NCI-H345 treated with DMSO at 0.1 percent for 48 hours (cell line): ENCODE measurements around the gene CAND2.
"Not testable (repeated sequence)": the region's sequence is repeated elsewhere in the genome, so short reads cannot be mapped to it uniquely, and the experiment has no call there.

Source experiments
- DNase-seq: peaks from one replicate; lab custom pipeline; 2025; ENCODE audit not compliant: unreplicated experiment; lab: John Stamatoyannopoulos, UW

Gene CAND2

DNA sequence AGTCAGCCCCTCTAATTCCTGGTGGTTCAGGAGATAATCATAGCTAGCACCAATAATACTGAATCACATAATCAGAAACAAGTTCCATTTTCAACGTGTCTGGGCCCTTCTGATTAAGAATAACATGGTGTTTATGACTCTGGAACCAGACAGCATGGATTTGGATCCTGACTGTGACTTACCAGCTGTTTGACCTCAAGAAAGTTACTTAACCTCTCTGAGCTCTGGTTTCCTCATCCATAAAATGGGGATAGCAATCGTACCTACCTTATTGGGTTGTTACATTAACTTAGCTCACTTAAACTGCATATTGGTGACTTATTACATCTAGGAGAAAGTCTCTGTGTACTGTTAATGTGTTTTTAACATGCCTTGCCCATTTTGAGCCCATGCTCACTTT, 26.7 kb upstream of the CAND2 start:
- DNase-seq, result no peak

DNA sequence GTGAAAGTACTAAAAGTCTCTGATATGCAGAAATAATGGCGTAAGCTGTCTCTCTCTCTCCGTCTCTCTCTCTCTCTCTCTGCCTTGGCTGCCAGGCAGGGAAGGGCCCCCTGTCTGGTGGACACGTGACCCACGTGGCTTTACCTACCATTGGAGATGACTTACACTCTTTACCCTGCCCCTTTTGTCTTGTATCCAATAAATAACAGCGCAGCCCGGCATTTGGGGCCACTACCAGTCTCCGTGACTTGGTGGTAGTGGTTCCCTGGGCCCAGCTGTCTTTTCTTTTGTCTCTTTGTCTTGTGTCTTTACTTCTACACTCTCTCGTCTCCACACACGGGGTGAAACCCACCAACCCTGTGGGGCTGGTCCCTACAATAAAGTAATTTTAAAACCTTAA, 25.2 kb upstream of the CAND2 start:
- no peak for DNase-seq

DNA sequence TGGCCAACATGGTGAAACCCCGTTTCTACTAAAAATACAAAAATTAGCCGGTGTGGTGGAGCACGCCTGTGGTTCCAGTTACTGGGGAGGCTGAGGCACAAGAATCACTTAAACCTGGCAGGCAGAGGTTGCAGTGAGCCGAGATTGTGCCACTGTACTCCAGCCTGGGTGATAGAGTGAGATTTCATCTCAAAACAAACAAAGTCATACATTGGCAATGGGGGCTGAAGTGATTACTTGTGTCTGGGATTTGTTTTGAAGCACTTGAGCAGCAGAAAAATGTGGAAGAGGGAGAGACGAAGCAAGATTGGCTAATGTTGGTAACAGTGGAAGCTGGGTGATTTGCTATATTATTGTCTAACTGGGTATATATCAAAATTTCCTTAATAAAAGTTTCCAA, 24.0 kb upstream of the CAND2 start:
- DNase-seq, result no peak

GRCh38 chr3:12773030-12773709, 23.3 kb upstream of the CAND2 start:
- DNase-seq, result no peak

- no peak for DNase-seq
These were observed 22.8 kb upstream of the CAND2 start for GRCh38 chr3:12773710-12774086.

GRCh38 chr3:12774619-12775018, 21.9 kb upstream of the CAND2 start:
- no peak for DNase-seq

DNA sequence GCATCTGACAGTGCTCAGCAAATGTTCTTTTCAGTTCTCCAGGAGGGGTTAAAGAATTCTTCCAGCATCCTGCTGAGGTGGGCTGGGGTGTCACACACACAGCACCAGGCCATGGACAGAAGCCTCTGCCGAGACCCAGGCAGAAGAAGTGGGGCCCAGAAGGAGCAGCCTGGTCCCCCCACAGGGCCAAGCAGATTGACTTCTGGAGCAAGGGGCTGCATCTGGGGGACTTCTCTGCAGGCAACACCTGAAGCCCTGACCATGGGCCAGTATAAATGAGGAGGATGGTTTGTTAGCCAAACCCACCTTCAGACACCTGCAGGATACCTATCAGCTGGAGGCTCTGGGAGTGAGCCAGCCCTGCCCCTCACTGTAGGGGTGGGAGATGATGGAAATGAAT, 21.3 kb upstream of the CAND2 start:
- no peak for DNase-seq

DNA sequence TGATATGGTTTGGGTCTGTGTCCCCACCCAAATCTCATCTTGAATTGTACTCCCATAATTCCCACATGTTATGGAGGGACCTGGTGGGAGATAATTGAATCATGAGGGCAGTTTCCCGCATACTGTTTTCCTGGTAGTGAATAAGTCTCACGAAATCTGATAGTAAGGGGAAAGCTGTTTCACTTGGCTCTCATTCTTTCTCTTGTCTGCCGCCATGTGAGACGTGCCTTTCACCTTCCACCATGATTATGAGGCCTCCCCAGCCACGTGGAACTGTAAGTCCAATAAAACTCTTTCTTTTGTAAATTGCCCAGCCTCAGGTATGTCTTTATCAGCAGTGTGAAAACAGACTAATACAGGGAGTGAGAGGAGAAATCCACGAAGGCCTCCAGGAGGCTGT, 20.5 kb upstream of the CAND2 start:
- not testable (repeated sequence) for DNase-seq

DNA sequence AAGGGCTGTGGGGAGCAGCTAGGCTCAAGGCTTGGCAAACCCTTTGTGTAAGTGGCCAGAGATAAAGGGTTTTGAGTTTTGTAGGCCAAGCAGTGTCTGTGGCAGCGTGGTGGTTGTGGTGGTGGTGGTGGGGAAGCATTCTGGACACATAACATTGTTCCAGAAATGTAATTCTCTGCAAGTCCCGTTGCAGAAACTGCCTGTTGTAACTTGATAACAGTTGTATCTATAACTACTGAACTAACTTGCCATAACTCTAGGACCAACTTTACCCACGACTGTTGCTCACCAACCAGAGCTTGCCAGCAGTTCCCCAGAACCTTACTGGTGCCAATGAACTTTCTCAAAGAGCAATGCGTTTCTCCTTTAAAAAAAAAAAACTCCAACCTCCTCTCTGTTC, 19.3 kb upstream of the CAND2 start:
- no peak for DNase-seq

DNA sequence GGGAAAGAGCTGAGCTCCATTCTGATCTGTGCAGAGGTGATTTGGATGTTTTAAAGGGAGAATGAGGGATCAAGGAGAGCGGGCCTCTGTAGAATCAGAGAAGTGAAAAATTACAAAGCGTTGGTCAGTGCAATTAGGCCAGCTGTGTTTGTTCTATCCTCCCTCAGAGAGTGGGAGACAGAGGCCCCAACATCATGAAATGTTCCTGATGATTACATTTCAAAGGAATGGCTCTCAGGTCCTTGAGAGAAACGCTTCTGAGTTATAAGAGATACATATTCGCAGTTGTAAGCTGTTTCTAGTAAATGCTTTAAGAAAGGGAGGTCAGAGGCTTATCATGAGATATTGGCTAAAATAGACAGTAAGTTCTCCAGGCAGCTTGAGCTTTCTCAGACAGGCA, 15.7 kb upstream of the CAND2 start:
- DNase-seq, result no peak

GRCh38 chr3:12782172-12782815, 14.2 kb upstream of the CAND2 start:
- no peak for DNase-seq

DNA sequence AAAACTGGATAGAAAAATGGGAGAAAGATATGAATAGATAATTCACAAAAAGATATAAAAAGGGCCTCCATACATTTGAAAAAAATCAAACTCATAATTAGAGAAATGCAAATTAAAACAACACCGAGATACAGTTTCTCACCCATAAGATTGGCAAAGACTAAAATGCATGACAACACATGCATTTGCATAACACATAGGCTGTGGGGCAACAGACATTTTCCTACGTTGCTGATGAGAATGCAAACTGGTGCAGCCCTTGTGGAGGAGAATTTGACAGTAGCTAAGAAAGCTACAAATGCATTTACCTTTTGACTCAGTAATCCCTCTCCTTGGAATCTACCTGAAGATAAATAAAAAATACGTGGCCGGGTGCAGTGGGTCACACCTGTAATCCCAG, 11.4 kb upstream of the CAND2 start:
- no peak for DNase-seq

DNA sequence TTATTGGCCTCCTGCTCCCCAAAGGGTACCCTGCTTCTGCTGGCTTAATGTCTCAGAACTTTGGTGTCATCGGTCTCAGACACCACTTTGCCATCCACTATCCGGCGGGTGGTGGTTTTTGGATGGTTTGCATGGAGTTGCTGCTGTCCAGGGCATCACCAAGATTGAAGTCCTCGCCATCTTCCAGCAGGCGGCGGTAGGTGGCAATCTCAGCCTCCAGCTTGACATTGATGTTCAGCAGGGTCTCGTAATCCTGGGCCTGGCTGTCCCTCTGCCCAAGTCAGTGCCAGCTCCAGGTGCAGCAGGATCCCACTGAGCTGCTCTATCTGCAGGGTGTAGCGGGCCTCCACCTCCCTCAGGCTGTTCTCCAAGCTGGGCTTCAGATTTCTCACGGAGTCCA, 9.1 kb upstream of the CAND2 start:
- DNase-seq, result not testable (repeated sequence)

DNA sequence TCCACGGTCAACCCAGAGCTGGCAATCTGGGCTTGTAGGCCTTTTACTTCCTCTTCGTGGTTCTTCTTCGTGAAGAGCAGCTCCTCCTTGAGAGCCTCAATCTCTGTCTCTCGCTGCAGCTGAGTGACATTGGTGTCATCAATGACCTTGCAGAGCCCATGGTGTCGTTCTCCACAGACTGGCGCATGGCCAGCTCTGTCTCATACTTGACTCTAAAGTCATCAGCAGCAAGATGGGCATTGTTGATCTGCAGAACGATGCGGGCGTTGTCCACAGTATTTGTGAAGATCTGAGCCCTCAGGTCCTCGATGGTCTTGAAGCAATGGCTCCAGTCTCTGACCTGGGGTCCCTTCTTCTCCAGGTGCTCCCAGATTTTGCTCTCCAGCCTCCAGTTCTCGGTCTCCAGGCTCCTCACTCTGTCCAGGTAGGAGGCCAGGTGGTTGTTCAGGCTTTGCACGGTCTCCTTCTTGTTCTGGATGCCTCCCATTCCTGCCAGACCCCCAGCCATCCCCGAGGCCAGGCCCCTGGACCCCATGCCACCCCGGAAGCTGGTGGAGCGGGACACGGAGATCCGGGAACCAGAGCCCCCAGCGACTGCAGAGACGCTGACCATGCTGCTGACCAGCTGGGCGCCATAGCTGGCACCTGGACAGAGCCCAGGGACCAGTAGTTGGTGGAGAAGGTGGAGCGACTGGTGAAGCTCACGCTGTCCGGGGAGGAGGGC, 8.4 kb upstream of the CAND2 start:
- not testable (repeated sequence) for DNase-seq

GRCh38 chr3:12791430-12791829, 5.0 kb upstream of the CAND2 start:
- no peak for DNase-seq

DNA sequence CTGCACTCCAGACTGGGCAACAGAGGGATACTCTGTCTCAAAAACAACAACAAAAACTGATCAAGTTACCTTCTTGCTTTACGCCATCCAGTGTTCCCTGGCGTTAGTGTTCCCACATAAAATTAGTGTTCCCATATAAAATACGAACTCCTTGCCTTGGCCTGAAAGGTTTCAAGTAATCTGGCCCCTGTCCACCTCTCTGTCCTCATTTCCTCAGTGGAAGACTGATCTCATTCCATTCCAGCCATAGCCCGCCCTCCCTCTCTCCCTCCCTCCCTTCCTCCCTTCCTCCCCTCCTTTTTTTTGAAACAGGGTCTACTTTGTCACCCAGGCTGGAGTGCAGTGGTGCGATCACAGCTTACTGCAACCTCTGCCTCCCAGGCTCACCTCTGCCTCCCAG, 2.8 kb upstream of the CAND2 start:
- no peak for DNase-seq

DNA sequence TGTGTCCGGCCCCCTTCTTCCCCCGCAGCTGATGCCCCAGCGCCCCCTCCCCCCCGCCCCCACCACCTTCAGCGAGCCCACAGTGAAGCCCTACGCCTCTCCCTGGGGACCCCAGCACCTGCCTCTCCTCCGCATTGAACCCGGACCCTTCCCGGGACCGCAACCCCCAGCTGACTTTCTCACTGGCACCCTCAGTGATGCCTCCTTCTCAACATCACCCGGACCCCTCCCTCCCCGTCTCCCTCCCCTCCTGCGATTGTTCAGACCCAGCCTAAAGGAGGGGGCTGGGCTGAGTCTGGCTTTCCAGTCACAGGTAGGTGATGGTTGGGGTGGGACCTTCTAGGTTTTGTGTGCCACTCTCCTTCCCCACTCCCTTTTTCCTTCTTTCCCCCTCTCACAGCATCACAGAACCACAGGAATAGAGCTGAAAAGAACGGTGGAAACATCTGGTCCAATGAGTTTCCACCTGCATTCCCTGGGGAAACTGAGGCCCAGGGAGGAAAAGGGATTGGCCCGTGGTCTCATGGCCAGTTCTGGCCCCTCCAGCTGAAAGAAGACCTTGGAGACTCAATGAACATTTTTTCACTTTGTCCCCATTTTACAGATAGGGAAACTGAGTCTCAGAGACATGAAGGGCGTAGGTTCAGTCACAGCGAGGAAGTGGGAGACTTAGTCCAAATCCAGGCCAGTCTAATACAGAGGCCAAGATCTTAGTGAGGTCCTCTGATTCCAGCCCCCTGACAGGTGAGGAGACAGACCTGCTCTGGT, 828 bp downstream of the CAND2 start:
- DNase-seq, result no peak

DNA sequence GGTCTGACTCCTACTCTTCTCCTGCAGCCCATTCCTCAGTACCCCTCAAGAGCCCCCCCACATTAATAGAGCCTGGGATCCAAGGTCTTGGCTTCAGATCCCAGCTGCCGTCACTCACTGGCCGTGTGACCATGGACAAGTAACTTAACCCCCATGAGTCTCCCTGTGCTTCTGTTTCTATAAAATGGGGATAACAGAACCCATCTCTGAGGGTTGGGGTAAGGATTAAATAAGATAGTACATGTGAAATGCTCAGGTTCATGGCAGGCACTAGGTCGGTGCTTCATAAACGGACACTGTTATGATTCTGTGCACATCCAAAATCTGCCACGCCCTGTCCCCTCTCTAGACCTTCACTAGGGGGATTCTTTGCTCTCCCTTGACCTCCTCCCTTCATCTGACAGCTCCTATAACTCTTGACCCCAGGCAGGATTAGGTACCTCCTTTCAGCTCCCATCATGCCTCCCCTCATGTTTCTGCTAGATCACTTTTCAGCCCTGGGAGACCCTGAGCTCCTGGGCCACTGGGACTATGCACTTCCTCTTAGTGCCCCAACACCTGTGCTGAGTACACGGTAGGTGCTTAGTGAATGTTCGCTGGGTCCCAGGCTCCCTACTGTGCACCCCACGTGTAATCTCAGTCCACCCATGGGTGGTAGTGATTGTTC, 1.5 kb downstream of the CAND2 start:
- no peak for DNase-seq

DNA sequence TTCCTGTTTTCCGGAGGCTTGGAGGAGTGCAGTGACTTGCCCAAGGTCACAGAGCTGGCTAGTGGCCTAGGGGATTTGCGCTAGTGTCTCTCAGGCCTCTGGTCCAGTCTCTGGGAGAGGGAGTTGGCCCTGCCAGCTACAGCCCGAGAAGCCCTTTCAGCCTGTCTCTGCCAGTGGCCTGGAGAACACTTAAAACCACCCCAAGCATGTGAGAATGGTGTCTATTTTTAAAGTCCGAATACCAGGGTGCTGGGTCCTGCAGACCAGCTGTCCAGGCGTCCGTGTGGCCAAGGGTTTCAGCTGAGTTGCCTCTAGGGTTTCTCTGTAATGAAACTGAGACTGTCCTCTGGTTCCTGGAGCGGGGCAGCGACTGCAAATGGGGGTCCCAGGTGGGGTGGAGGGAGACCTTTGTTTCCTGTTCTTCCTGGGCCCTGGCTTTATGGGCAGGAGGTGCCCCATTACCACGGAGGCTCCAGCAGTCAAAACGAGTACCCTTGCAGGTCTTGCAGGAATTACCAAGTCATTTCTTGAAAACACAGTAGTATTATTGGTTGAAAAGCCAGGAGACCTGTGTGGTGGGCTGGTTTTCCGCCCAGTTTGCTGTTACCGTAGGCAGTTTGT, 2.2 kb downstream of the CAND2 start:
- DNase-seq, result no peak

DNA sequence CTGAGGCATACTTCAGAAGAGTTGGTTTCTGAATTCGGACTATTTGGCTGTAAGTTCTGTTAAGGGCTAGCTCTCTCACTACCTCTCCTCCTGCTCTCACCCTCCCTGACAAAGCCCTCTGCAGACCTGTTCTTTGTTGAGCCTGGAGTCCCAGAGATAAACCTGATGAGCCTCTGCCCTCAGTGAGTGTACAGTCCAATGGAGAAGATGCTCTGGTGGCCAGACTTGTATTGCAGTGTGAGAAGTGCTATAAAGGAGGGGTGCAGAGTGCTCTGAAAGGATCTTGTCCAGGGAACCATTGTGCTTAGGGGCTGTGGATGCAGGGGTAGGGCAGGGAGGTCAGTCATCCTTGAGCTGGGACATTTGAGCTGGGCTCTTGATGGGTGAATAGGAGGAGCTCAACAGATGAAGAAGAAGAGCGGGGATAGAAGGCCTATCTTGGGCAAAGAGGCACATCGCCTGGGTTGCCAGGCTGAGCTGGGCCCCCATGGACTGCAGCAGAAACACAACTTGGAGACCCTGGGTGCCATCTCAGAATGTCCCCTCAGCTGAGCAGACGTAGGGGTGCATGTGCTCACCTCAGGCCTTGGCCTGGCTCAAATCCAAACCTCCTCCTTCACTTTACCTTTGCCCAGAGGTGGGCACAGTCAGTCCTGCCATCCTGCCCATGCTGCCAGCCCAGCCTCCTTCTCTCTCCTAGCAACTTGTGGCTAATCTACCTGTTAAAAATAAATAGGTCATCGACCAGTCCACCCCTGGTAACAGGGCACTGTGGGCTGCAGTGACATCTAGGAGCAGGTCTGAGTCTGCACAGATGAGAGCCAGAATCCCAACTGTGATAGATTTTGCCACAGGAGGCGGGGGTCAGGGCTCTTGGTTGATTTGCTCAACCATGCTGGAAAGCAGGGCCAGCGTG, 3.3 kb downstream of the CAND2 start:
- no peak for DNase-seq
